Neuronal stem cell (in vitro differentiated cells): Measurements from ENCODE around the gene KDM4C.

Experiments used
- DNase-seq: peaks from one replicate; pipeline ENCODE4 v3.0.0-alpha.2; 2013; ENCODE audit warnings: low spot score
- H2AFZ ChIP-seq: one replicate; pipeline ENCODE4 v1.6.1; 2013; ENCODE audit warnings: mild to moderate bottlenecking, low read length, inconsistent platforms
- H2AK5ac ChIP-seq: 2 replicates; pipeline ENCODE4 v1.6.1; 2013; ENCODE audit warnings: low read depth, mild to moderate bottlenecking, inconsistent platforms, low read length, moderate library complexity, mixed read lengths
- H2BK120ac ChIP-seq: 2 replicates; pipeline ENCODE4 v1.6.1; 2013; ENCODE audit warnings: low read depth, mild to moderate bottlenecking, inconsistent platforms, low read length, moderate library complexity, mixed read lengths
- H2BK12ac ChIP-seq: one replicate; pipeline ENCODE4 v1.6.1; 2013; ENCODE audit warnings: low read length, inconsistent platforms
- H2BK15ac ChIP-seq: 2 replicates; pipeline ENCODE4 v1.6.1; 2013; ENCODE audit warnings: mild to moderate bottlenecking, low read length, inconsistent platforms, mixed read lengths
- H2BK5ac ChIP-seq: one replicate; pipeline ENCODE4 v1.6.1; 2013; ENCODE audit warnings: inconsistent platforms, mild to moderate bottlenecking, low read length, moderate library complexity
- H3K14ac ChIP-seq: one replicate; pipeline ENCODE4 v1.6.1; 2013; ENCODE audit warnings: low read length, inconsistent platforms
- H3K18ac ChIP-seq: 2 replicates; pipeline ENCODE4 v1.6.1; 2013; ENCODE audit warnings: low read length, inconsistent platforms
- H3K23ac ChIP-seq: 2 replicates; pipeline ENCODE4 v1.6.1; 2013; ENCODE audit warnings: low read depth, mild to moderate bottlenecking, mixed read lengths, low read length, inconsistent platforms; ENCODE audit not compliant: poor library complexity
- H3K27ac ChIP-seq: replicated peaks from 3 replicates; pipeline ENCODE4 v1.5.1; 2013; ENCODE audit warnings: low read length, inconsistent platforms
- H3K27me3 ChIP-seq, 3 experiments: 2 replicates each; pipeline ENCODE4 v1.6.1; 2013; ENCODE audit warnings: low read length in 3 of 3, mild to moderate bottlenecking in 2 of 3, inconsistent platforms in 1 of 3, low read depth in 1 of 3, mixed read lengths in 1 of 3, moderate library complexity in 1 of 3; ENCODE audit not compliant: control insufficient read depth in 3 of 3, insufficient read depth in 3 of 3
- H3K36me3 ChIP-seq, 2 donors: replicated peaks in 1 of 2; 2 replicates each; pipeline ENCODE4 v1.6.1; 2013; ENCODE audit warnings: low read length in 2 of 2; ENCODE audit not compliant: control insufficient read depth in 2 of 2, insufficient read depth in 2 of 2
- H3K4ac ChIP-seq: 2 replicates; pipeline ENCODE4 v1.6.1; 2013; ENCODE audit warnings: inconsistent platforms, mild to moderate bottlenecking, low read length, moderate library complexity
- H3K4me1 ChIP-seq, 2 donors: 1 replicate in 1 of 2; 2 replicates in 1 of 2; pipeline ENCODE4 v1.6.1; 2013; ENCODE audit warnings: low read length in 2 of 2, low read depth in 1 of 2; ENCODE audit not compliant: control insufficient read depth in 2 of 2, insufficient read depth in 1 of 2
- H3K4me2 ChIP-seq: one replicate; pipeline ENCODE4 v1.6.1; 2013; ENCODE audit warnings: mild to moderate bottlenecking, low read length, inconsistent platforms; ENCODE audit not compliant: insufficient read depth, poor library complexity, severe bottlenecking
- H3K4me3 ChIP-seq, 2 donors: 2 replicates each; pipeline ENCODE4 v1.5.1; 2013; ENCODE audit warnings: low read length in 2 of 2, mild to moderate bottlenecking in 2 of 2, inconsistent platforms in 1 of 2, moderate library complexity in 1 of 2
- H3K79me1 ChIP-seq: one replicate; pipeline ENCODE4 v1.6.1; 2013; ENCODE audit warnings: low read depth, mild to moderate bottlenecking, inconsistent platforms, low read length, moderate library complexity
- H3K9ac ChIP-seq: one replicate; pipeline ENCODE4 v1.6.1; 2013; ENCODE audit warnings: mild to moderate bottlenecking, low read depth, low read length, inconsistent platforms; ENCODE audit not compliant: poor library complexity
- H3K9me3 ChIP-seq, 2 donors: replicated peaks in 1 of 2; 2 replicates each; pipeline versions ENCODE3 to v1.6.1; 2013; ENCODE audit warnings: low read length in 2 of 2, mild to moderate bottlenecking in 2 of 2, inconsistent platforms in 1 of 2, low read depth in 1 of 2, mixed read lengths in 1 of 2, moderate library complexity in 1 of 2; ENCODE audit not compliant: control insufficient read depth in 2 of 2, insufficient read depth in 1 of 2
- H4K8ac ChIP-seq: one replicate; pipeline ENCODE4 v1.6.1; 2013; ENCODE audit warnings: low read depth, mild to moderate bottlenecking, inconsistent platforms, low read length, moderate library complexity
- H4K91ac ChIP-seq: one replicate; pipeline ENCODE4 v1.6.1; 2013; ENCODE audit warnings: low read length, low read depth, mild to moderate bottlenecking, inconsistent platforms; ENCODE audit not compliant: poor library complexity
- WGBS, 2 donors: extraction: QIAGEN DNeasy Blood & Tissue Kit; methylation state at CpG; one replicate each; pipeline ENCODE4 v1.1.7; 2013; ENCODE audit warnings: missing lambda C conversion rate in 2 of 2, mixed read lengths in 1 of 2; ENCODE audit not compliant: insufficient read length in 2 of 2, insufficient replicate concordance in 1 of 2; ENCODE audit errors: extremely low coverage in 2 of 2; 5-methylcytosine and 5-hydroxymethylcytosine counted together

Gene KDM4C

GRCh38 chr9:7195526-7195925 is 437.8 kb downstream of the KDM4C start:
- H2BK120ac ChIP-seq: no peak overlapping the region
- no peak overlapping the region for H3K4me3 ChIP-seq
- H3K23ac ChIP-seq: no peak overlapping the region
- no peak overlapping the region for H3K27ac ChIP-seq
- no peaks in the 10 kb centered on the region for H3K4me1 ChIP-seq
- no peak overlapping the region for H3K14ac ChIP-seq
- H3K18ac ChIP-seq: no peak overlapping the region
- H3K27me3 ChIP-seq: no peaks in the 10 kb centered on the region
- H4K91ac ChIP-seq: no peak overlapping the region
- no peak overlapping the region for H3K4me2 ChIP-seq
- no peak overlapping the region for H2AFZ ChIP-seq
- H2AK5ac ChIP-seq: no peak overlapping the region
- no peak overlapping the region for H2BK12ac ChIP-seq
- H3K9ac ChIP-seq: no peak overlapping the region
- H2BK5ac ChIP-seq: no peak overlapping the region
- H3K79me1 ChIP-seq: no peaks in the 10 kb centered on the region
- no peak overlapping the region for H3K4ac ChIP-seq
- no peak overlapping the region for H4K8ac ChIP-seq
- no peak overlapping the region for H2BK15ac ChIP-seq
- no peaks in the 10 kb centered on the region for H3K9me3 ChIP-seq
- WGBS, 2 donors: no CpG with 5 or more reads among the region's 2 CpGs
- H3K36me3 ChIP-seq: no peaks in the 10 kb centered on the region
- no peak for DNase-seq

- H3K79me1 ChIP-seq: no peaks in the 10 kb centered on the region
- DNase-seq: no peak
- no peaks in the 10 kb centered on the region for H3K27me3 ChIP-seq
- no peak overlapping the region for H2BK5ac ChIP-seq
- 100% methylated on average over 1 of the region's 2 CpGs; no CpG with 5 or more reads in 1 of the 2 donors for WGBS, 2 donors
- H3K4me1 ChIP-seq: no peaks in the 10 kb centered on the region
- H3K23ac ChIP-seq: no peak overlapping the region
- no peaks in the 10 kb centered on the region for H3K9me3 ChIP-seq
- H2BK120ac ChIP-seq: no peak overlapping the region
- H2AK5ac ChIP-seq: no peak overlapping the region
- no peak overlapping the region for H3K4me3 ChIP-seq
- H2BK15ac ChIP-seq: no peak overlapping the region
- no peak overlapping the region for H4K91ac ChIP-seq
- no peak overlapping the region for H2BK12ac ChIP-seq
- H2AFZ ChIP-seq: no peak overlapping the region
- H3K36me3 ChIP-seq: no peaks in the 10 kb centered on the region
- H3K4me2 ChIP-seq: no peak overlapping the region
- H3K14ac ChIP-seq: no peak overlapping the region
- no peak overlapping the region for H3K4ac ChIP-seq
- H3K27ac ChIP-seq: no peak overlapping the region
- no peak overlapping the region for H3K9ac ChIP-seq
- H3K18ac ChIP-seq: no peak overlapping the region
- H4K8ac ChIP-seq: no peak overlapping the region
These were observed 438.7 kb downstream of the KDM4C start for GRCh38 chr9:7196467-7196866.

- Histone ChIP-seq H3K4ac (no peak overlapping the region), H2AFZ (no peak overlapping the region), H3K9ac (no peak overlapping the region), H4K91ac (no peak overlapping the region), H2BK15ac (no peak overlapping the region), H3K4me3 (no peak overlapping the region), H3K27me3 (peaks cover 0 to 3% (median 0%) of the 10 kb centered on the region in 3 experiments), H2AK5ac (no peak overlapping the region), H3K36me3 (no peaks in the 10 kb centered on the region), H2BK12ac (no peak overlapping the region), H3K79me1 (no peaks in the 10 kb centered on the region), H3K4me2 (no peak overlapping the region), H3K9me3 (no peaks in the 10 kb centered on the region), H3K18ac (no peak overlapping the region), H3K14ac (no peak overlapping the region), H3K23ac (no peak overlapping the region), H3K4me1 (no peaks in the 10 kb centered on the region), H2BK120ac (no peak overlapping the region), H4K8ac (no peak overlapping the region), H2BK5ac (no peak overlapping the region), H3K27ac (no peak overlapping the region)
- no peak for DNase-seq
- WGBS, 2 donors: no CpG with 5 or more reads among the region's 5 CpGs
These were observed 443.4 kb downstream of the KDM4C start for GRCh38 chr9:7201196-7201595.

GRCh38 chr9:7205806-7206205 is 448.0 kb downstream of the KDM4C start:
- H3K4me3 ChIP-seq: no peak overlapping the region
- H3K27ac ChIP-seq: no peak overlapping the region
- no peak overlapping the region for H2AK5ac ChIP-seq
- H3K79me1 ChIP-seq: no peaks in the 10 kb centered on the region
- H4K8ac ChIP-seq: no peak overlapping the region
- no peak overlapping the region for H2BK5ac ChIP-seq
- H2BK15ac ChIP-seq: no peak overlapping the region
- H3K23ac ChIP-seq: no peak overlapping the region
- no peak overlapping the region for H2BK12ac ChIP-seq
- H3K9me3 ChIP-seq: no peaks in the 10 kb centered on the region
- no peak for DNase-seq
- peaks cover under 1 to 5% of the 10 kb centered on the region in 2 donors for H3K4me1 ChIP-seq
- H3K4me2 ChIP-seq: no peak overlapping the region
- no peaks in the 10 kb centered on the region for H3K36me3 ChIP-seq
- H3K18ac ChIP-seq: no peak overlapping the region
- no peak overlapping the region for H3K4ac ChIP-seq
- H2BK120ac ChIP-seq: no peak overlapping the region
- H2AFZ ChIP-seq: no peak overlapping the region
- H3K9ac ChIP-seq: no peak overlapping the region
- H4K91ac ChIP-seq: no peak overlapping the region
- H3K27me3 ChIP-seq: peaks cover 0 to 3% (median 0%) of the 10 kb centered on the region in 3 experiments
- WGBS, 2 donors: no CpG with 5 or more reads among the region's 4 CpGs
- no peak overlapping the region for H3K14ac ChIP-seq
